T-helper 1 cell treated with Interleukin-12 subunit alpha and Interleukin-12 subunit beta and Interleukin-4 antibody, amounts not matched to agents 30 μg/mL and 1 μg/mL, for 36 hours (primary cell): Measurements from ENCODE around the gene SDK1.
"Not testable (repeated sequence)": the region's sequence is repeated elsewhere in the genome, so short reads cannot be mapped to it uniquely, and the experiment has no call there.

Experiments used
- H3K27ac Mint-ChIP-seq: one replicate; pipeline ENCODE4 v1.8.0; 2021; ENCODE audit warnings: mild to moderate bottlenecking, mixed read lengths
- H3K27me3 Mint-ChIP-seq: one replicate; pipeline ENCODE4 v1.8.0; 2021; ENCODE audit warnings: low read depth, mixed read lengths
- H3K36me3 Mint-ChIP-seq: one replicate; pipeline ENCODE4 v1.8.0; 2021; ENCODE audit warnings: low read depth, mixed read lengths
- H3K4me1 Mint-ChIP-seq: one replicate; pipeline ENCODE4 v1.8.0; 2021; ENCODE audit warnings: low read depth, mixed read lengths
- H3K4me3 Mint-ChIP-seq: one replicate; pipeline ENCODE4 v1.8.0; 2021; ENCODE audit warnings: mild to moderate bottlenecking, moderate library complexity, mixed read lengths
- H3K9me3 Mint-ChIP-seq: one replicate; pipeline ENCODE4 v1.8.0; 2021; ENCODE audit warnings: mixed read lengths

Gene SDK1

GRCh38 chr7:4077980-4078379 lies 776.9 kb downstream of the SDK1 start:
- Mint-ChIP-seq H3K9me3 (no peaks in the 10 kb centered on the region), H3K4me1 (no peaks in the 10 kb centered on the region), H3K36me3 (no peaks in the 10 kb centered on the region), H3K4me3 (no peak overlapping the region), H3K27me3 (no peaks in the 10 kb centered on the region), H3K27ac (no peak overlapping the region)

- Mint-ChIP-seq H3K27ac (no peak overlapping the region), H3K4me3 (no peak overlapping the region), H3K4me1 (no peaks in the 10 kb centered on the region), H3K27me3 (no peaks in the 10 kb centered on the region), H3K36me3 (no peaks in the 10 kb centered on the region), H3K9me3 (no peaks in the 10 kb centered on the region)
Measured at GRCh38 chr7:4078580-4078979, 777.5 kb downstream of the SDK1 start.

GRCh38 chr7:4079366-4079765 lies 778.3 kb downstream of the SDK1 start:
- Mint-ChIP-seq H3K4me3 (no peak overlapping the region), H3K9me3 (peaks cover 7% of the 10 kb centered on the region), H3K27me3 (no peaks in the 10 kb centered on the region), H3K27ac (no peak overlapping the region), H3K4me1 (no peaks in the 10 kb centered on the region), H3K36me3 (no peaks in the 10 kb centered on the region)

GRCh38 chr7:4079956-4080355 lies 778.9 kb downstream of the SDK1 start:
- Mint-ChIP-seq H3K27me3 (no peaks in the 10 kb centered on the region), H3K4me1 (no peaks in the 10 kb centered on the region), H3K9me3 (peaks cover 7% of the 10 kb centered on the region)

GRCh38 chr7:4080954-4081353 lies 779.9 kb downstream of the SDK1 start:
- Mint-ChIP-seq H3K9me3 (peaks cover 7% of the 10 kb centered on the region), H3K4me3 (no peak overlapping the region), H3K4me1 (no peaks in the 10 kb centered on the region), H3K27ac (no peak overlapping the region), H3K36me3 (no peaks in the 10 kb centered on the region), H3K27me3 (no peaks in the 10 kb centered on the region)

More at GRCh38 chr7:4079956-4080355, 778.9 kb downstream of the SDK1 start:
- Mint-ChIP-seq H3K27ac (no peak overlapping the region), H3K4me3 (no peak overlapping the region), H3K36me3 (no peaks in the 10 kb centered on the region)

GRCh38 chr7:4083513-4083912 lies 782.5 kb downstream of the SDK1 start:
- H3K27me3 Mint-ChIP-seq: no peaks in the 10 kb centered on the region
- no peaks in the 10 kb centered on the region for H3K36me3 Mint-ChIP-seq
- H3K4me1 Mint-ChIP-seq: no peaks in the 10 kb centered on the region
- H3K9me3 Mint-ChIP-seq: peaks cover 7% of the 10 kb centered on the region
- H3K4me3 Mint-ChIP-seq: no peak overlapping the region
- no peak overlapping the region for H3K27ac Mint-ChIP-seq

GRCh38 chr7:4084271-4084670 lies 783.2 kb downstream of the SDK1 start:
- H3K27ac Mint-ChIP-seq: no peak overlapping the region
- H3K36me3 Mint-ChIP-seq: no peaks in the 10 kb centered on the region
- H3K4me3 Mint-ChIP-seq: no peak overlapping the region
- peaks cover 7% of the 10 kb centered on the region for H3K9me3 Mint-ChIP-seq
- H3K4me1 Mint-ChIP-seq: no peaks in the 10 kb centered on the region
- no peaks in the 10 kb centered on the region for H3K27me3 Mint-ChIP-seq

- no peaks in the 10 kb centered on the region for H3K4me1 Mint-ChIP-seq
- no peaks in the 10 kb centered on the region for H3K27me3 Mint-ChIP-seq
- H3K4me3 Mint-ChIP-seq: no peak overlapping the region
- H3K36me3 Mint-ChIP-seq: no peaks in the 10 kb centered on the region
- peaks cover 15% of the 10 kb centered on the region for H3K9me3 Mint-ChIP-seq
- no peak overlapping the region for H3K27ac Mint-ChIP-seq
Measured at GRCh38 chr7:4085937-4086691, 785.1 kb downstream of the SDK1 start.

- H3K27ac Mint-ChIP-seq: no peak overlapping the region
Measured at GRCh38 chr7:4086723-4087122, 785.7 kb downstream of the SDK1 start.

GRCh38 chr7:4091767-4092166 lies 790.7 kb downstream of the SDK1 start:
- no peaks in the 10 kb centered on the region for H3K27me3 Mint-ChIP-seq
- no peak overlapping the region for H3K4me3 Mint-ChIP-seq
- H3K9me3 Mint-ChIP-seq: peaks cover 8% of the 10 kb centered on the region
- H3K27ac Mint-ChIP-seq: no peak overlapping the region
- H3K4me1 Mint-ChIP-seq: no peaks in the 10 kb centered on the region
- H3K36me3 Mint-ChIP-seq: no peaks in the 10 kb centered on the region

More at GRCh38 chr7:4086723-4087122, 785.7 kb downstream of the SDK1 start:
- H3K4me3 Mint-ChIP-seq: no peak overlapping the region
- H3K27me3 Mint-ChIP-seq: no peaks in the 10 kb centered on the region
- no peaks in the 10 kb centered on the region for H3K36me3 Mint-ChIP-seq
- H3K9me3 Mint-ChIP-seq: peaks cover 15% of the 10 kb centered on the region
- H3K4me1 Mint-ChIP-seq: no peaks in the 10 kb centered on the region

- Mint-ChIP-seq H3K9me3 (peaks cover 8% of the 10 kb centered on the region), H3K4me1 (no peaks in the 10 kb centered on the region), H3K27ac (no peak overlapping the region), H3K4me3 (no peak overlapping the region), H3K27me3 (no peaks in the 10 kb centered on the region), H3K36me3 (no peaks in the 10 kb centered on the region)
Measured at GRCh38 chr7:4093035-4093434, 792.0 kb downstream of the SDK1 start.

GRCh38 chr7:4093483-4093882 lies 792.4 kb downstream of the SDK1 start:
- H3K27me3 Mint-ChIP-seq: no peaks in the 10 kb centered on the region
- no peak overlapping the region for H3K4me3 Mint-ChIP-seq
- peaks cover 8% of the 10 kb centered on the region for H3K9me3 Mint-ChIP-seq
- no peaks in the 10 kb centered on the region for H3K36me3 Mint-ChIP-seq
- no peak overlapping the region for H3K27ac Mint-ChIP-seq
- no peaks in the 10 kb centered on the region for H3K4me1 Mint-ChIP-seq

- not testable (repeated sequence) for H3K27me3 Mint-ChIP-seq, H3K4me3 Mint-ChIP-seq, H3K27ac Mint-ChIP-seq, H3K36me3 Mint-ChIP-seq, H3K4me1 Mint-ChIP-seq, H3K9me3 Mint-ChIP-seq
Measured at GRCh38 chr7:4094158-4094557, 793.1 kb downstream of the SDK1 start.

GRCh38 chr7:4097001-4097609 lies 796.1 kb downstream of the SDK1 start:
- Mint-ChIP-seq H3K4me3 (no peak overlapping the region), H3K9me3 (no peaks in the 10 kb centered on the region), H3K27ac (no peak overlapping the region), H3K36me3 (no peaks in the 10 kb centered on the region), H3K4me1 (no peaks in the 10 kb centered on the region), H3K27me3 (no peaks in the 10 kb centered on the region)

- H3K36me3 Mint-ChIP-seq: no peaks in the 10 kb centered on the region
- H3K27ac Mint-ChIP-seq: no peak overlapping the region
- H3K4me1 Mint-ChIP-seq: no peaks in the 10 kb centered on the region
- no peaks in the 10 kb centered on the region for H3K9me3 Mint-ChIP-seq
- H3K27me3 Mint-ChIP-seq: no peaks in the 10 kb centered on the region
- H3K4me3 Mint-ChIP-seq: no peak overlapping the region
Measured at GRCh38 chr7:4098169-4098568, 797.1 kb downstream of the SDK1 start.
